Sigmoid colon (tissue), 4 donors: ENCODE measurements around the gene QKI.
"Not testable (repeated sequence)": the region's sequence is repeated elsewhere in the genome, so short reads cannot be mapped to it uniquely, and the experiment has no call there.

Experiments used
- EP300 ChIP-seq, 4 donors: sonication (generic); formaldehyde crosslinking; IDR thresholded peaks; one replicate each; pipeline ENCODE4 v1.6.1; 2017; ENCODE audit warnings: antibody characterized with exemption in 4 of 4
- POLR2A ChIP-seq, 2 donors: fragments of 450-650 bp; IDR thresholded peaks; one replicate each; pipeline ENCODE4 v1.6.1; 2016; ENCODE audit warnings: antibody characterized with exemption in 2 of 2, mild to moderate bottlenecking in 2 of 2, moderate library complexity in 2 of 2
- TF ChIP-seq, protein P1 (sequence below), 4 experiments: fragments of 450-650 bp in 3 of 4; fragments of 200-600 bp in 1 of 4; IDR thresholded peaks; one replicate each; pipeline ENCODE4 v1.5.1; 2016 to 2019; ENCODE audit warnings: antibody characterized with exemption in 4 of 4, mild to moderate bottlenecking in 3 of 4, moderate library complexity in 2 of 4

DNA sequence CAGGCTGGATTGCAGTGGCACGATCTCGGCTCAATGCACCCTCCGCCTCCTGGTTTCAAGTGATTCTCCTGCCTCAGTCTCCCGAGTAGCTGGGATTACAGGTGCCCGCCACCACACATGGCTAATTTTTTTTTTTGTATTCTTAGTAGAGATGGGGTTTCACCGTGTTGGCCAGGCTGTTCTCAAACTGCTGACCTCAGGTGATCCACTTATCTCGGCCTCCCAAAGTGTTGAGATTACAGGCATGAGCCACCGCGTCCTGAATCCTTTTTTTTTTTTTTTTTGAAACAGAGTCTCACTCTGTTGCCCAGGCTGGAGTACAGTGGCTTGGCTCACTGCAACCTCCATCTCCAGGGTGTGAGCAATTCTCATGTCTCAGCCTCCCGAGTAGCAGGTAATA is 24.9 kb downstream of the QKI start:
- not testable (repeated sequence) for TF ChIP-seq POLR2A, EP300 (IDR thresholded peaks at IDR 0.05)
- TF ChIP-seq, protein P1, sequence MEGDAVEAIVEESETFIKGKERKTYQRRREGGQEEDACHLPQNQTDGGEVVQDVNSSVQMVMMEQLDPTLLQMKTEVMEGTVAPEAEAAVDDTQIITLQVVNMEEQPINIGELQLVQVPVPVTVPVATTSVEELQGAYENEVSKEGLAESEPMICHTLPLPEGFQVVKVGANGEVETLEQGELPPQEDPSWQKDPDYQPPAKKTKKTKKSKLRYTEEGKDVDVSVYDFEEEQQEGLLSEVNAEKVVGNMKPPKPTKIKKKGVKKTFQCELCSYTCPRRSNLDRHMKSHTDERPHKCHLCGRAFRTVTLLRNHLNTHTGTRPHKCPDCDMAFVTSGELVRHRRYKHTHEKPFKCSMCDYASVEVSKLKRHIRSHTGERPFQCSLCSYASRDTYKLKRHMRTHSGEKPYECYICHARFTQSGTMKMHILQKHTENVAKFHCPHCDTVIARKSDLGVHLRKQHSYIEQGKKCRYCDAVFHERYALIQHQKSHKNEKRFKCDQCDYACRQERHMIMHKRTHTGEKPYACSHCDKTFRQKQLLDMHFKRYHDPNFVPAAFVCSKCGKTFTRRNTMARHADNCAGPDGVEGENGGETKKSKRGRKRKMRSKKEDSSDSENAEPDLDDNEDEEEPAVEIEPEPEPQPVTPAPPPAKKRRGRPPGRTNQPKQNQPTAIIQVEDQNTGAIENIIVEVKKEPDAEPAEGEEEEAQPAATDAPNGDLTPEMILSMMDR (IDR thresholded peaks at IDR 0.05), result not testable (repeated sequence)
